Natural killer cell (primary cell): ENCODE measurements around the gene EPPIN. TPM values are rescaled to one million over a fixed set of nuclear protein-coding genes. Genes with fewer than 3 reads are reported as not detected.

Experiments used
- ATAC-seq, 3 donors: fragments of 150-1000 bp in 2 of 3; fragments of 200-7000 bp in 1 of 3; cut with Tn5 transposase; 1 replicate in 1 of 3; 2 replicates in 2 of 3; pipeline ENCODE4 v1.10.0; 2021; ENCODE audit warnings: mild to moderate bottlenecking in 2 of 3, moderate library complexity in 2 of 3
- DNase-seq, 2 donors: peaks; one replicate each; pipeline versions ENCODE4 v3.0.0 to v3.0.0-alpha.2; 2013 to 2021; ENCODE audit warnings: mixed read lengths in 1 of 2
- H3K27ac ChIP-seq: one replicate; pipeline ENCODE4 v1.5.1; 2013; ENCODE audit warnings: mild to moderate bottlenecking, low read length
- H3K27me3 ChIP-seq: one replicate; pipeline ENCODE4 v1.6.1; 2013; ENCODE audit warnings: low read length; ENCODE audit not compliant: control insufficient read depth, insufficient read depth
- H3K36me3 ChIP-seq: one replicate; pipeline ENCODE4 v1.6.1; 2013; ENCODE audit warnings: low read length; ENCODE audit not compliant: control insufficient read depth, insufficient read depth
- H3K4me1 ChIP-seq: one replicate; pipeline ENCODE4 v1.6.1; 2013; ENCODE audit warnings: low read length; ENCODE audit not compliant: control insufficient read depth, insufficient read depth
- H3K4me3 ChIP-seq: one replicate; pipeline ENCODE4 v1.5.1; 2013; ENCODE audit warnings: low read length
- H3K9me3 ChIP-seq: one replicate; pipeline ENCODE4 v1.6.1; 2013; ENCODE audit warnings: low read length; ENCODE audit not compliant: control insufficient read depth, insufficient read depth
- H3K27ac Mint-ChIP-seq, 2 donors: one replicate each; pipeline ENCODE4 v1.8.0; 2022; ENCODE audit warnings: mild to moderate bottlenecking in 2 of 2, mixed read lengths in 2 of 2, moderate library complexity in 1 of 2
- H3K27me3 Mint-ChIP-seq, 2 donors: one replicate each; pipeline ENCODE4 v1.8.0; 2022; ENCODE audit warnings: low read depth in 2 of 2, mixed read lengths in 2 of 2
- H3K36me3 Mint-ChIP-seq: one replicate; pipeline ENCODE4 v1.8.0; 2022; ENCODE audit warnings: mixed read lengths
- H3K4me1 Mint-ChIP-seq, 2 donors: one replicate each; pipeline ENCODE4 v1.8.0; 2022; ENCODE audit warnings: mixed read lengths in 2 of 2
- H3K4me3 Mint-ChIP-seq: one replicate; pipeline ENCODE4 v1.8.0; 2022; ENCODE audit warnings: mild to moderate bottlenecking, moderate library complexity, mixed read lengths
- H3K9me3 Mint-ChIP-seq, 2 donors: one replicate each; pipeline ENCODE4 v1.8.0; 2022; ENCODE audit warnings: mixed read lengths in 2 of 2
- CTCF ChIP-seq: fragments of 200-600 bp; IDR thresholded peaks from one replicate; pipeline ENCODE4 v1.8.0; 2022; ENCODE audit warnings: antibody characterized with exemption
- WGBS: methylation state at CpG from one replicate; pipeline ENCODE4 v1.1.7; 2013; ENCODE audit warnings: missing lambda C conversion rate; ENCODE audit not compliant: insufficient coverage; 5-methylcytosine and 5-hydroxymethylcytosine counted together
- intact Hi-C: fragments of 100-400 bp; cut with micrococcal nuclease; formaldehyde crosslinking; loops from one replicate; pipeline ENCODE4 v1.14.2; 2022
- total RNA-seq, 4 donors: library from RNA; stranded (reverse); fragments of 120-200 nt in 1 of 4; gene quantifications; one replicate each; pipeline versions ENCODE4 v1.2.3 to v1.2.4, GENCODE V29; 2013 to 2022

EPPIN gene
- total RNA-seq, 3 donors from 2014 or later (not counting 1 experiment from before 2014, with no cell fraction given), result not detected

- no peak for TF ChIP-seq CTCF
- Mint-ChIP-seq H3K4me1 (no peaks in the 10 kb centered on the region), H3K27me3 (peaks cover 22 to 52% of the 10 kb centered on the region in 2 donors), H3K4me3 (no peak overlapping the region), H3K27ac (no peak overlapping the region), H3K36me3 (no peaks in the 10 kb centered on the region), H3K9me3 (no peaks in the 10 kb centered on the region)
- no peaks in the 10 kb centered on the region for H3K9me3 ChIP-seq
- intact Hi-C loops, result no loop called here
- H3K4me3 ChIP-seq, result no peak overlapping the region
- no peaks in the 10 kb centered on the region for H3K36me3 ChIP-seq
- H3K4me1 ChIP-seq, result no peaks in the 10 kb centered on the region
- H3K27ac ChIP-seq, result no peak overlapping the region
- 75% methylated on average over 7 of the region's 7 CpGs for WGBS
- peaks cover 3% of the 10 kb centered on the region for H3K27me3 ChIP-seq
- DNase-seq, result no peak
- no peak for ATAC-seq
Observed at GRCh38 chr20:45508068-45508886, 38.9 kb downstream of the EPPIN start.

GRCh38 chr20:45507011-45507820 is 40.0 kb downstream of the EPPIN start:
- H3K36me3 Mint-ChIP-seq, result no peaks in the 10 kb centered on the region
- no peaks in the 10 kb centered on the region for H3K9me3 Mint-ChIP-seq
- no peak for ATAC-seq
- H3K27me3 ChIP-seq, result peaks cover 5% of the 10 kb centered on the region
- no peaks in the 10 kb centered on the region for H3K4me1 ChIP-seq
- intact Hi-C loops, result no loop called here
- no peaks in the 10 kb centered on the region for H3K4me1 Mint-ChIP-seq
- no peaks in the 10 kb centered on the region for H3K36me3 ChIP-seq
- DNase-seq, result no peak
- WGBS, result 80% methylated on average over 4 of the region's 5 CpGs
- H3K27ac Mint-ChIP-seq, result no peak overlapping the region
- TF ChIP-seq CTCF, result no peak
- no peak overlapping the region for H3K4me3 ChIP-seq
- peaks cover 20 to 41% of the 10 kb centered on the region in 2 donors for H3K27me3 Mint-ChIP-seq
- no peaks in the 10 kb centered on the region for H3K9me3 ChIP-seq
- no peak overlapping the region for H3K27ac ChIP-seq
- H3K4me3 Mint-ChIP-seq, result no peak overlapping the region

- no peak for TF ChIP-seq CTCF
- no peak overlapping the region for H3K4me3 ChIP-seq
- DNase-seq (no peak), ATAC-seq (no peak)
- no peaks in the 10 kb centered on the region for H3K36me3 ChIP-seq
- 70% methylated on average over 2 of the region's 2 CpGs for WGBS
- H3K27ac Mint-ChIP-seq, result no peak overlapping the region
- no peak overlapping the region for H3K4me3 Mint-ChIP-seq
- H3K36me3 Mint-ChIP-seq, result no peaks in the 10 kb centered on the region
- H3K9me3 ChIP-seq, result no peaks in the 10 kb centered on the region
- no peaks in the 10 kb centered on the region for H3K9me3 Mint-ChIP-seq
- H3K27me3 ChIP-seq, result peaks cover 5% of the 10 kb centered on the region
- no peaks in the 10 kb centered on the region for H3K4me1 ChIP-seq
- peaks cover 19 to 41% of the 10 kb centered on the region in 2 donors for H3K27me3 Mint-ChIP-seq
- H3K27ac ChIP-seq, result no peak overlapping the region
- H3K4me1 Mint-ChIP-seq, result no peaks in the 10 kb centered on the region
- intact Hi-C loops, result no loop called here
Observed at GRCh38 chr20:45506398-45506797, 40.8 kb downstream of the EPPIN start.
